ENCODE measurements around the gene HOMER2.
"Not testable (repeated sequence)": the region's sequence is repeated elsewhere in the genome, so short reads cannot be mapped to it uniquely, and the experiment has no call there.

Gene HOMER2

GRCh38 chr15:82952158-82953081, at the start of gene HOMER2:
HOMER2 (minus strand) TSS chr15:82952720; CDS start chr15:82952535, 185 bp downstream.
- Histone ChIP-seq H3K27ac (ENCODE audit: low read depth, low read length) (no peak within 1 kb of the TSS), H3F3A (ENCODE audit: control insufficient read depth, insufficient read depth) (no peaks in the 10 kb centered on the region), H3K27me3 (ENCODE audit: control insufficient read depth, low read length) (peaks cover 43% of the 10 kb centered on the region), H3K9me2 (replicated peaks; ENCODE audit: control insufficient read depth, low read length) (no peaks in the 10 kb centered on the region), H3K79me2 (ENCODE audit: control insufficient read depth, low read length) (no peaks in the 10 kb centered on the region), H3K4me2 (ENCODE audit: low read length) (peak within 1 kb of the TSS; percentile 50; the same call in 1 of the 2 replicates), H3K9me3 (ENCODE audit: control insufficient read depth, insufficient read depth, low read length) (no peaks in the 10 kb centered on the region), H4K20me1 (ENCODE audit: control insufficient read depth, insufficient read depth, low read depth, low read length) (no peaks in the 10 kb centered on the region), H3K36me3 (ENCODE audit: control insufficient read depth, low read length) (no peaks in the 10 kb centered on the region), H3K4me3 (ENCODE audit: low read length) (peak within 1 kb of the TSS; percentile 20; the same call in 1 of the 2 replicates), H3K4me1 (ENCODE audit: control insufficient read depth, low read length) (no peaks in the 10 kb centered on the region)
- TF ChIP-seq EZH2phosphoT487 (IDR thresholded peaks at IDR 0.05; ENCODE audit: borderline replicate concordance, low read length) (no peak), CTCF (IDR thresholded peaks at IDR 0.05; ENCODE audit: low read depth, low read length, poor library complexity, severe bottlenecking) (no peak)

DNA sequence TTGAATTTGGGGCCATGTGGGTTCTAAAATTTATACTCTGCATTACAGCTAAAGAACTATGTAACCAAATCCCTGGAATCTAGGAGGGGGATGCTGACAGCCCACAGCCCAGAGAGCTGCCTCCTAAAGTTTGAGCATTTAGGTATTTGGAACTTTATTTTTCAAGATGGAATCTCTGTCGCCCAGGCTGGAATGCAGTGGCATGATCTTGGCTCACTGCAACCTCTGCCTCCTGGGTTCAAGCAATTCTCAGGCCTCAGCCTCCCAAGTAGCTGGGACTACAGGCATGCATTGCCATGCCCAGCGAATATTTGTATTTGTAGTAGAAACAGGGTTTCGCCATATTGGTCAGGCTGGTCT, 48.1 kb upstream of the HOMER2 start:
- not testable (repeated sequence) for H4K20me1 ChIP-seq (ENCODE audit: control insufficient read depth, insufficient read depth, low read depth, low read length); H3K79me2 ChIP-seq (ENCODE audit: control insufficient read depth, low read length); H3K4me1 ChIP-seq (ENCODE audit: control insufficient read depth, low read length); H3K27ac ChIP-seq (ENCODE audit: low read depth, low read length); H3K9me3 ChIP-seq (ENCODE audit: control insufficient read depth, insufficient read depth, low read length); H3F3A ChIP-seq (ENCODE audit: control insufficient read depth, insufficient read depth); H3K9me2 ChIP-seq (replicated peaks; ENCODE audit: control insufficient read depth, low read length); H3K27me3 ChIP-seq (ENCODE audit: control insufficient read depth, low read length); H3K4me2 ChIP-seq (ENCODE audit: low read length); H3K36me3 ChIP-seq (ENCODE audit: control insufficient read depth, low read length); H3K4me3 ChIP-seq (ENCODE audit: low read length)

- Histone ChIP-seq H3K27ac (ENCODE audit: low read depth, low read length) (no peak overlapping the region), H3K27me3 (ENCODE audit: control insufficient read depth, low read length) (no peaks in the 10 kb centered on the region), H3K4me3 (ENCODE audit: low read length) (peak overlapping the region; percentile 26)
These were observed 47.6 kb upstream of the HOMER2 start for GRCh38 chr15:82999905-83000671.

More at GRCh38 chr15:82999905-83000671, 47.6 kb upstream of the HOMER2 start:
- Histone ChIP-seq H3K9me2 (replicated peaks; ENCODE audit: control insufficient read depth, low read length) (no peaks in the 10 kb centered on the region), H3K79me2 (ENCODE audit: control insufficient read depth, low read length) (no peaks in the 10 kb centered on the region), H3F3A (ENCODE audit: control insufficient read depth, insufficient read depth) (0 out of 2 replicates have a peak, but pooled peaks cover 4% of the 10 kb centered on the region), H3K4me1 (ENCODE audit: control insufficient read depth, low read length) (peaks cover 4% of the 10 kb centered on the region; the same call in 1 of the 2 replicates), H3K36me3 (ENCODE audit: control insufficient read depth, low read length) (peaks cover 4% of the 10 kb centered on the region), H3K9me3 (ENCODE audit: control insufficient read depth, insufficient read depth, low read length) (no peaks in the 10 kb centered on the region), H3K4me2 (ENCODE audit: low read length) (peak overlapping the region; percentile 47), H4K20me1 (ENCODE audit: control insufficient read depth, insufficient read depth, low read depth, low read length) (no peaks in the 10 kb centered on the region)
- TF ChIP-seq EZH2phosphoT487 (IDR thresholded peaks at IDR 0.05; ENCODE audit: borderline replicate concordance, low read length) (no peak), CTCF (IDR thresholded peaks at IDR 0.05; ENCODE audit: low read depth, low read length, poor library complexity, severe bottlenecking) (peak; percentile 63)
